Endothelial cell of umbilical vein (primary cell): ENCODE data around the gene BTBD8. TPM values are rescaled to one million over a fixed set of nuclear protein-coding genes. Genes with fewer than 3 reads are reported as not detected.

Experiments
- Bru-seq: library from RNA; stranded (reverse); fragments of 400-500 nt; gene quantifications from one replicate; lab custom pipeline; 2021; lab: Mats Ljungman, UMichigan
- BruChase-seq, 2 experiments: library from RNA; stranded (reverse); fragments of 400-500 nt; gene quantifications; one replicate each; lab custom pipeline; 2021; lab: Mats Ljungman, UMichigan
- BruUV-seq: library from RNA; stranded (reverse); fragments of 400-500 nt; replicated peaks from 2 replicates; lab custom pipeline; 2021; lab: Mats Ljungman, UMichigan
- CTCF ChIA-PET: fragments of 300-600, 350-600 bp; sonication (Branson Sonifier 250); formaldehyde crosslinking; loops from one replicate; lab custom pipeline; 2021; ENCODE audit warnings: antibody characterized with exemption, inconsistent platforms; lab: Charles Lee
- POLR2A ChIA-PET: fragments of 300-600, 350-600 bp; sonication (Branson Sonifier 250); formaldehyde crosslinking; loops from one replicate; lab custom pipeline; 2021; ENCODE audit warnings: antibody characterized with exemption, inconsistent platforms; lab: Charles Lee
- DNase-seq: peaks from one replicate; pipeline ENCODE4 v3.0.0-alpha.2; 2011; ENCODE audit warnings: low read depth, low spot score
- FAIRE-seq: peaks from 2 replicates; lab custom pipeline; 2011; peaks lifted over from hg19 to GRCh38; lab: Jason Lieb, UNC
- H2AFZ ChIP-seq: 2 replicates; pipeline ENCODE4 v1.6.0; 2012; ENCODE audit warnings: low read depth, low read length, control low read depth, inconsistent platforms
- H3K27ac ChIP-seq: 2 replicates; pipeline ENCODE4 v1.5.1; 2011; ENCODE audit warnings: low read depth, mild to moderate bottlenecking, control low read depth, low read length, moderate library complexity; ENCODE audit not compliant: insufficient read depth
- H3K27me3 ChIP-seq, 2 experiments: 2 replicates each; pipeline versions ENCODE4 v1.6.0 to v1.6.1; 2011; ENCODE audit warnings: low read length in 2 of 2, mixed read lengths in 1 of 2; ENCODE audit not compliant: control insufficient read depth in 2 of 2, insufficient read depth in 2 of 2
- H3K36me3 ChIP-seq, 2 experiments: 2 replicates in 1 of 2; 3 replicates in 1 of 2; pipeline ENCODE4 v1.5.1; 2011; ENCODE audit warnings: low read length in 2 of 2, mild to moderate bottlenecking in 1 of 2, moderate library complexity in 1 of 2; ENCODE audit not compliant: control insufficient read depth in 2 of 2, insufficient read depth in 2 of 2; ENCODE audit errors: extremely low read depth in 1 of 2
- H3K4me1 ChIP-seq: 3 replicates; pipeline ENCODE4 v1.5.1; 2011; ENCODE audit warnings: mild to moderate bottlenecking, low read length; ENCODE audit not compliant: control insufficient read depth, insufficient read depth; ENCODE audit errors: extremely low read depth
- H3K4me2 ChIP-seq: 2 replicates; pipeline ENCODE4 v1.6.1; 2011; ENCODE audit warnings: low read length, control low read depth, mixed read lengths; ENCODE audit not compliant: insufficient read depth
- H3K4me3 ChIP-seq, 3 experiments: fragments of 200-600 bp in 1 of 3; sonication (generic), shearing (Covaris generic) in 1 of 3; replicated peaks in 1 of 3; 2 replicates each; pipeline ENCODE4 v1.5.1; 2011 to 2016; ENCODE audit warnings: control low read depth in 3 of 3, low read length in 3 of 3, mild to moderate bottlenecking in 2 of 3, inconsistent platforms in 1 of 3, low read depth in 1 of 3, moderate library complexity in 1 of 3; ENCODE audit not compliant: insufficient read depth in 1 of 3
- H3K79me2 ChIP-seq: 2 replicates; pipeline ENCODE4 v1.6.0; 2012; ENCODE audit warnings: low read length, inconsistent platforms; ENCODE audit not compliant: control insufficient read depth, insufficient read depth
- H3K9ac ChIP-seq: replicated peaks from 2 replicates; pipeline ENCODE3; 2011; ENCODE audit warnings: low read length, control low read depth; ENCODE audit not compliant: insufficient read depth; ENCODE audit errors: extremely low read depth
- H3K9me1 ChIP-seq: replicated peaks from 3 replicates; pipeline ENCODE4 v1.6.0; 2011; ENCODE audit warnings: mild to moderate bottlenecking, low read length; ENCODE audit not compliant: control insufficient read depth, insufficient read depth; ENCODE audit errors: extremely low read depth
- H3K9me3 ChIP-seq: replicated peaks from 2 replicates; pipeline ENCODE4 v1.5.1; 2012; ENCODE audit warnings: low read length, inconsistent platforms; ENCODE audit not compliant: control insufficient read depth, insufficient read depth
- H4K20me1 ChIP-seq: replicated peaks from 2 replicates; pipeline ENCODE3; 2011; ENCODE audit warnings: mild to moderate bottlenecking, low read length; ENCODE audit not compliant: control insufficient read depth, insufficient read depth; ENCODE audit errors: extremely low read depth
- CTCF ChIP-seq, 2 donors: IDR thresholded peaks; 1 replicate in 1 of 2; 2 replicates in 1 of 2; pipeline ENCODE4 v1.5.1; 2011; ENCODE audit warnings: low read length in 2 of 2, mild to moderate bottlenecking in 2 of 2, moderate library complexity in 2 of 2, control low read depth in 1 of 2, inconsistent platforms in 1 of 2, low read depth in 1 of 2; ENCODE audit not compliant: insufficient read depth in 1 of 2; ENCODE audit errors: extremely low read depth in 1 of 2
- EZH2 ChIP-seq: IDR thresholded peaks from 2 replicates; pipeline ENCODE4 v1.6.1; 2012; ENCODE audit warnings: borderline replicate concordance, low read depth, mild to moderate bottlenecking, moderate library complexity, low read length, inconsistent platforms; ENCODE audit not compliant: severe bottlenecking
- FOS ChIP-seq: IDR thresholded peaks from 2 replicates; pipeline ENCODE4 v1.6.1; 2011; ENCODE audit warnings: mild to moderate bottlenecking, low read length, moderate library complexity, borderline replicate concordance; ENCODE audit not compliant: insufficient read depth
- GATA2 ChIP-seq: IDR thresholded peaks from 2 replicates; pipeline ENCODE4 v1.7.0; 2011; ENCODE audit warnings: low read depth, mild to moderate bottlenecking, moderate library complexity, mixed read lengths, low read length; ENCODE audit not compliant: insufficient read length, insufficient read depth
- JUN ChIP-seq: IDR thresholded peaks from 2 replicates; pipeline ENCODE4 v1.6.1; 2011; ENCODE audit warnings: borderline replicate concordance, low read depth; ENCODE audit not compliant: insufficient read length, insufficient read depth
- MYC ChIP-seq: IDR thresholded peaks from one replicate; pipeline ENCODE4 v1.6.1; 2011; ENCODE audit warnings: mild to moderate bottlenecking, low read depth, low read length
- POLR2A ChIP-seq: IDR thresholded peaks from 2 replicates; pipeline ENCODE4 v1.6.1; 2012; ENCODE audit warnings: low read depth, mild to moderate bottlenecking, control low read depth, low read length
- POLR2AphosphoS5 ChIP-seq: IDR thresholded peaks from 2 replicates; pipeline ENCODE4 v1.6.1; 2012; ENCODE audit warnings: low read depth, mild to moderate bottlenecking, control low read depth, low read length, moderate library complexity; ENCODE audit not compliant: insufficient read depth
- dilution Hi-C: fragments of 300-500 bp; cut with MboI; formaldehyde crosslinking; loops from one replicate; pipeline ENCODE4 v1.15.0; 2019; ENCODE audit warnings: low sequenced_read_pairs; ENCODE audit not compliant: extremely low pct_ligation_motif_present
- intact Hi-C: fragments of 100-400 bp; cut with micrococcal nuclease; formaldehyde crosslinking; loops from one replicate; pipeline ENCODE4 v1.10.0; 2022
- long read RNA-seq: library from polyadenylated mRNA; stranded (forward); transcript quantifications from one replicate; pipeline ENCODE4 v2.0.0, GENCODE V29; 2021
- polyA minus RNA-seq, 3 experiments: library from RNA; depleted of rRNA, polyadenylated mRNA; stranded (reverse); fragments of >200 nt; gene quantifications; 1 replicate in 1 of 3; 2 replicates in 2 of 3; pipeline ENCODE4 v1.2.3, GENCODE V29; 2011
- polyA plus RNA-seq, 4 experiments: library from polyadenylated mRNA; depleted of rRNA in 3 of 4; stranded (reverse) in 3 of 4; unstranded in 1 of 4; fragments of >200 nt; gene quantifications; 2 replicates each; pipeline versions ENCODE4 v1.2.1 to v1.2.3, GENCODE V29; 2011 to 2012; ENCODE audit warnings: missing spikeins in 1 of 4
- total RNA-seq: library from RNA; stranded (reverse); gene quantifications from 2 replicates; pipeline ENCODE4 v1.2.3, GENCODE V29; 2021
- TF ChIP-seq, protein P1 (sequence below): IDR thresholded peaks from 2 replicates; pipeline ENCODE4 v1.6.1; 2011; ENCODE audit not compliant: insufficient read depth, insufficient read length

BTBD8 gene
- total RNA-seq = 1.5 and 1.7 TPM in 2 replicates
- polyA plus RNA-seq = 0.24 and 0.36 TPM in 2 replicates
- 0.23 and 0.27 TPM in 2 replicates for polyA plus RNA-seq (2011; cell fraction: cytosol; rRNA removed)
- polyA plus RNA-seq (2011; cell fraction: nucleus; rRNA removed) = 1.3 and 1.9 TPM in 2 replicates
- polyA plus RNA-seq (2012) = 0.47 and 0.91 TPM in 2 replicates
- polyA minus RNA-seq = 0.73 and 1.2 TPM in 2 replicates
- polyA minus RNA-seq (2011; cell fraction: cytosol; rRNA and poly(A)+ RNA removed) = 0.82 TPM
- polyA minus RNA-seq (2011; cell fraction: nucleus; rRNA and poly(A)+ RNA removed) = 1.9 and 2.0 TPM in 2 replicates
- percentile 42 among the genes with signal in this experiment for Bru-seq, nascent RNA
- BruChase-seq, experiment 1, labeled RNA remaining after a 6-hour chase = percentile 21 among the genes with signal in this experiment
- BruChase-seq, experiment 2, labeled RNA remaining after a 2-hour chase = percentile 31 among the genes with signal in this experiment
- long read RNA-seq, partial matches to known transcripts = 0 of 1 reads
- long read RNA-seq, other reads (novel, unspliced or antisense) = 1 of 1 reads

- H4K20me1 ChIP-seq = no peaks in the 10 kb centered on the region
- H3K27ac ChIP-seq = peak within 1 kb of the TSS; percentile 10
- ChIA-PET POLR2A (interaction anchor here (0.6 kb wide), 1 partner anchor 39 kb away, joined by 3 read pairs; no protein-coding TSS in a partner anchor), CTCF (interaction anchor here (1.1 to 1.9 kb wide), 3 partner anchors 10 to 211 kb away, joined by 6 to 11 read pairs (median 7); no protein-coding TSS in a partner anchor)
- dilution Hi-C loops = no loop called here
- H3K4me2 ChIP-seq = peak within 1 kb of the TSS; percentile 71
- intact Hi-C loops = loop anchor here (10.0 kb wide), 1 partner anchor 214 kb away; the partner anchor contains the start of genes GLMN and RPAP2
- peak within 1 kb of the TSS; percentile 49 for H3K9ac ChIP-seq
- H2AFZ ChIP-seq = peak within 1 kb of the TSS; percentile 99
- H3K9me3 ChIP-seq = no peaks in the 10 kb centered on the region
- DNase-seq = peak; percentile 78
- TSS peak; percentile 60 for BruUV-seq
- peak; percentile 92 for FAIRE-seq
- H3K27me3 ChIP-seq = peaks cover 0 to 2% of the 10 kb centered on the region in 2 experiments
- no peaks in the 10 kb centered on the region for H3K36me3 ChIP-seq
- H3K4me1 ChIP-seq = peaks cover 2% of the 10 kb centered on the region
- H3K4me3 ChIP-seq = peak within 1 kb of the TSS; percentile 54 to 93 (median 70)
- H3K79me2 ChIP-seq = no peaks in the 10 kb centered on the region
- no peaks in the 10 kb centered on the region for H3K9me1 ChIP-seq
- TF ChIP-seq POLR2A (no peak), GATA2 (no peak), POLR2AphosphoS5 (no peak), FOS (no peak), CTCF (IDR thresholded peaks at IDR 0.05; ENCODE audit: extremely low read depth in 1 of 2, insufficient read depth in 1 of 2, low read depth in 1 of 2, low read length in 2 of 2) (no peak), JUN (no peak), MYC (no peak), EZH2 (no peak)
- TF ChIP-seq, protein P1, sequence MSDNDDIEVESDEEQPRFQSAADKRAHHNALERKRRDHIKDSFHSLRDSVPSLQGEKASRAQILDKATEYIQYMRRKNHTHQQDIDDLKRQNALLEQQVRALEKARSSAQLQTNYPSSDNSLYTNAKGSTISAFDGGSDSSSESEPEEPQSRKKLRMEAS = no peak
Observed at GRCh38 chr1:92080128-92080985, at the start of gene BTBD8. TSS of gene BTBD8 (plus strand) at chr1:92080345. CDS start at chr1:92080572, 227 bp downstream.
